HCT116 (cell line): Measurements from ENCODE around the gene MTPN. TPM values are rescaled to one million over a fixed set of nuclear protein-coding genes. Genes with fewer than 3 reads are reported as not detected.

ENCODE experiments used
- ATAC-seq: fragments of 200-7000 bp; cut with Tn5 transposase; 2 replicates; pipeline ENCODE4 v1.9.1; 2020; ENCODE audit warnings: mild to moderate bottlenecking, moderate library complexity
- BruUV-seq: library from RNA; stranded (reverse); fragments of 400-500 nt; replicated peaks from 2 replicates; lab custom pipeline; 2021; lab: Mats Ljungman, UMichigan
- CTCF ChIA-PET: fragments of 300-600 bp; sonication (Branson Sonifier 250); formaldehyde crosslinking; loops from one replicate; lab custom pipeline; 2021; ENCODE audit warnings: antibody characterized with exemption; lab: Charles Lee
- POLR2A ChIA-PET: fragments of 300-600, 350-600 bp; sonication (Branson Sonifier 250); formaldehyde crosslinking; loops from one replicate; lab custom pipeline; 2021; ENCODE audit warnings: antibody characterized with exemption; lab: Charles Lee
- RAD21 ChIA-PET, 2 experiments: fragments of 300-600 bp; sonication (Branson Sonifier 250); formaldehyde crosslinking; loops; one replicate each; lab custom pipeline; 2023; ENCODE audit warnings: low total read pairs in 2 of 2; ENCODE audit not compliant: uncharacterized antibody in 2 of 2, unreplicated experiment in 2 of 2, low non-redundant PET in 1 of 2; lab: Charles Lee
- DNase-seq: peaks from one replicate; pipeline ENCODE4 v3.0.0-alpha.2; 2010; ENCODE audit warnings: low read depth, low spot score
- H2AFZ ChIP-seq: fragments of 200-600 bp; shearing (Covaris generic), sonication (generic); 2 replicates; pipeline ENCODE4 v1.6.1; 2017; ENCODE audit warnings: low read depth, mixed run types, mixed read lengths, antibody characterized with exemption, low read length; ENCODE audit not compliant: poor library complexity, severe bottlenecking
- H3K27ac ChIP-seq: 2 replicates; pipeline ENCODE4 v1.5.1; 2012; ENCODE audit warnings: low read depth, low read length
- H3K27me3 ChIP-seq: fragments of 200-600 bp; sonication (generic); 2 replicates; pipeline ENCODE4 v1.6.1; 2016; ENCODE audit warnings: mixed run types, low read length, mixed read lengths; ENCODE audit not compliant: insufficient read depth
- H3K36me3 ChIP-seq, 2 experiments: fragments of 200-500 bp in 1 of 2; fragments of 200-600 bp in 1 of 2; sonication (Bioruptor generic) in 1 of 2; sonication (generic) in 1 of 2; 2 replicates each; pipeline versions ENCODE4 v1.5.1 to v1.6.1; 2014 to 2016; ENCODE audit warnings: low read length in 2 of 2, inconsistent platforms in 1 of 2, mixed read lengths in 1 of 2, mixed run types in 1 of 2; ENCODE audit not compliant: insufficient read depth in 2 of 2, control insufficient read depth in 1 of 2
- H3K4me1 ChIP-seq, 2 experiments: fragments of 200-600 bp in 1 of 2; sonication (generic) in 1 of 2; 2 replicates each; pipeline versions ENCODE4 v1.5.1 to v1.6.1; 2012 to 2017; ENCODE audit warnings: low read length in 2 of 2, inconsistent platforms in 1 of 2, mild to moderate bottlenecking in 1 of 2, mixed read lengths in 1 of 2, mixed run types in 1 of 2, moderate library complexity in 1 of 2; ENCODE audit not compliant: insufficient read depth in 2 of 2, control insufficient read depth in 1 of 2
- H3K4me2 ChIP-seq: fragments of 200-600 bp; sonication (generic); 2 replicates; pipeline ENCODE4 v1.6.1; 2017; ENCODE audit warnings: mixed run types, low read length, mixed read lengths
- H3K4me3 ChIP-seq, 2 experiments: fragments of 200-600 bp in 1 of 2; sonication (generic) in 1 of 2; replicated peaks in 1 of 2; 2 replicates each; pipeline ENCODE4 v1.5.1; 2011 to 2016; ENCODE audit warnings: low read length in 2 of 2, control low read depth in 1 of 2, low read depth in 1 of 2, mild to moderate bottlenecking in 1 of 2, mixed read lengths in 1 of 2, mixed run types in 1 of 2
- H3K79me2 ChIP-seq: fragments of 200-600 bp; sonication (generic); 2 replicates; pipeline ENCODE4 v1.6.1; 2017; ENCODE audit warnings: mild to moderate bottlenecking, mixed run types, low read length, moderate library complexity, mixed read lengths; ENCODE audit not compliant: insufficient read depth
- H3K9ac ChIP-seq: fragments of 200-600 bp; sonication (generic); 2 replicates; pipeline ENCODE4 v1.6.1; 2016; ENCODE audit warnings: low read length, mixed read lengths
- H3K9me2 ChIP-seq: fragments of 200-600 bp; sonication (generic), shearing (Covaris generic); 2 replicates; pipeline ENCODE4 v1.6.1; 2017; ENCODE audit warnings: mixed run types, mild to moderate bottlenecking, moderate library complexity; ENCODE audit not compliant: insufficient read depth
- H3K9me3 ChIP-seq, 2 experiments: fragments of 200-500 bp in 1 of 2; fragments of 200-600 bp in 1 of 2; sonication (Bioruptor generic) in 1 of 2; sonication (generic) in 1 of 2; 2 replicates each; pipeline ENCODE4 v1.6.1; 2014 to 2017; ENCODE audit warnings: low read length in 2 of 2, mixed read lengths in 2 of 2, inconsistent platforms in 1 of 2, low read depth in 1 of 2, mild to moderate bottlenecking in 1 of 2, mixed run types in 1 of 2, moderate library complexity in 1 of 2; ENCODE audit not compliant: control insufficient read depth in 1 of 2, insufficient read depth in 1 of 2
- H4K20me1 ChIP-seq: fragments of 200-600 bp; sonication (generic), shearing (Covaris generic); 2 replicates; pipeline ENCODE4 v1.6.1; 2017; ENCODE audit warnings: mixed run types, mild to moderate bottlenecking, moderate library complexity; ENCODE audit not compliant: insufficient read depth
- CEBPB ChIP-seq: IDR thresholded peaks from 2 replicates; pipeline ENCODE4 v1.6.1; 2012; ENCODE audit warnings: low read depth
- EGR1 ChIP-seq: IDR thresholded peaks from 2 replicates; pipeline ENCODE4 v1.6.1; 2012; ENCODE audit warnings: low read depth
- ELF1 ChIP-seq: IDR thresholded peaks from 2 replicates; pipeline ENCODE4 v1.6.1; 2012; ENCODE audit warnings: low read depth, borderline replicate concordance
- EZH2phosphoT487 ChIP-seq: fragments of 200-600 bp; IDR thresholded peaks from 2 replicates; pipeline ENCODE4 v1.6.1; 2018; ENCODE audit warnings: antibody characterized with exemption, borderline replicate concordance
- POLR2A ChIP-seq: IDR thresholded peaks from 2 replicates; pipeline ENCODE4 v1.7.0; 2011; ENCODE audit warnings: borderline replicate concordance; ENCODE audit not compliant: insufficient read depth, insufficient read length; ENCODE audit errors: extremely low read depth
- SRF ChIP-seq: IDR thresholded peaks from 2 replicates; pipeline ENCODE4 v1.6.1; 2012; ENCODE audit warnings: low read depth
- YY1 ChIP-seq: IDR thresholded peaks from 2 replicates; pipeline ENCODE4 v1.6.1; 2011; ENCODE audit warnings: low read length, low read depth, moderate library complexity, mild to moderate bottlenecking; ENCODE audit not compliant: insufficient replicate concordance; ENCODE audit errors: extremely low read depth
- ZNF274 ChIP-seq: fragments of 200-500 bp; sonication (Bioruptor generic); IDR thresholded peaks from 2 replicates; pipeline ENCODE4 v1.6.1; 2014; ENCODE audit warnings: mild to moderate bottlenecking, low read depth, low read length, inconsistent platforms
- intact Hi-C: fragments of 100-400 bp; cut with micrococcal nuclease; formaldehyde crosslinking; loops from 2 replicates; pipeline ENCODE4 v1.10.0; 2022
- total RNA-seq: library from RNA; stranded (reverse); gene quantifications from one replicate; pipeline ENCODE4 v1.2.1, GENCODE V29; 2021; ENCODE audit not compliant: unreplicated experiment

The MTPN gene
- total RNA-seq, 1 experiment from 2014 or later = 152 TPM

DNA sequence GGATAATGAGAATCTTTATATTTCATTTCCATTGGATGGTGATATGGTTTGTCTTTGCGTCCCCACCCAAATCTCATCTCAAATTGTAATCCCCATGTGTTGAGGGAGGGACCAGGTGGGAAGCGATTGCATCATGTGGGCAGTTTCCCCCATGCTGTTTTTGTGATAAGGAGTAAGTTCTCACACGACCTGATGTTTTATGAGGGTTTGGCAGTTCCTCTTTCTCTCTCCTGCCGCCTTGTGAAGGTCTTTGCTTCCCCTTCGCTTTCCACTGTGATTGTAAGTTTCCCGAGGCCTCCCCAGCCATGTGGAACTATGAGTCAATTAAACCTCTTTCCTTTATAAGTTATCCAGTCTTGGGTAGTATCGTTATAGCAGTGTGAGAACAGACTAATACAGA lies 59.4 kb downstream of the MTPN start:
- no peak overlapping the region for H3K4me3 ChIP-seq
- no peaks in the 10 kb centered on the region for H3K79me2 ChIP-seq
- ATAC-seq = no peak
- no peak overlapping the region for H3K4me2 ChIP-seq
- TF ChIP-seq SRF (no peak), CEBPB (no peak), POLR2A (no peak), ZNF274 (no peak)
- H3K36me3 ChIP-seq = no peaks in the 10 kb centered on the region
- ChIA-PET POLR2A (no interaction called here), RAD21 (no interaction called here), CTCF (no interaction called here)
- H3K27ac ChIP-seq = no peak overlapping the region
- H3K9ac ChIP-seq = no peak overlapping the region
- H3K27me3 ChIP-seq = no peaks in the 10 kb centered on the region
- peaks cover 0 to 2% of the 10 kb centered on the region in 2 experiments; a peak in 2 of 4 replicates for H3K4me1 ChIP-seq
- H4K20me1 ChIP-seq = no peaks in the 10 kb centered on the region
- no peak overlapping the region for H2AFZ ChIP-seq
- intact Hi-C loops = no loop called here
- BruUV-seq = no TSS peak
- no peaks in the 10 kb centered on the region for H3K9me2 ChIP-seq
- DNase-seq = no peak
- H3K9me3 ChIP-seq = no peaks in the 10 kb centered on the region

DNA sequence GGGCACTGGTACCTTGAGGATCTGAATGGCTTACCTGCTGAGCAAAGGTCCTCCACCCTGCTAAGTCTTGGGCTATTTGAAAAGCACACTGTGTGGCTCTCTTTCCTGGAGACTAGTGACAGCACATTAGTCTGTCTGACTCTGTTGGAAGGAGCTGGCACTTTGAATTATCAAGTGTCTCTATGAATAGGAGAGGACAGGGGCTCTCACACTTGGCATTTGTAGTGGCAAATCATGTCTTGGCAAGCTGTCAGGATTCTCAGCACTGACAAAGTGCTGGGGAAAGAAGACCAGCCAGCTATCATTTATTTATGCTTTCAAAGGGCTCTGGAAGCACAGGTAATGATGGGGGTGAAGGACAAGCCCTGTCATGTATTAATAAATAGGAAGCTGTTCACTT lies 62.8 kb downstream of the MTPN start:
- TF ChIP-seq YY1 (no peak), ELF1 (no peak), EGR1 (no peak), EZH2phosphoT487 (no peak)
- TF ChIP-seq, all 23 proteins: peak for 0
- Histone ChIP-seq H3K79me2 (no peaks in the 10 kb centered on the region), H3K4me1 (no peaks in the 10 kb centered on the region), H2AFZ (no peak overlapping the region), H3K9ac (no peak overlapping the region), H3K4me3 (no peak overlapping the region), H3K27ac (no peak overlapping the region), H3K9me3 (no peaks in the 10 kb centered on the region), H3K27me3 (no peaks in the 10 kb centered on the region), H3K9me2 (no peaks in the 10 kb centered on the region), H3K4me2 (no peak overlapping the region), H3K36me3 (no peaks in the 10 kb centered on the region), H4K20me1 (no peaks in the 10 kb centered on the region)
- CTCF ChIA-PET = no interaction called here
- intact Hi-C loops = no loop called here
- ATAC-seq = no peak
- RAD21 ChIA-PET = no interaction called here
- POLR2A ChIA-PET = no interaction called here
- BruUV-seq = no TSS peak
- DNase-seq = no peak
